NCI-H510A treated with DMSO at 0.1 percent for 48 hours (cell line): ENCODE results near the gene RBBP8NL.

Source experiments
- DNase-seq: peaks from one replicate; lab custom pipeline; 2025; lab: John Stamatoyannopoulos, UW

RBBP8NL gene

DNA sequence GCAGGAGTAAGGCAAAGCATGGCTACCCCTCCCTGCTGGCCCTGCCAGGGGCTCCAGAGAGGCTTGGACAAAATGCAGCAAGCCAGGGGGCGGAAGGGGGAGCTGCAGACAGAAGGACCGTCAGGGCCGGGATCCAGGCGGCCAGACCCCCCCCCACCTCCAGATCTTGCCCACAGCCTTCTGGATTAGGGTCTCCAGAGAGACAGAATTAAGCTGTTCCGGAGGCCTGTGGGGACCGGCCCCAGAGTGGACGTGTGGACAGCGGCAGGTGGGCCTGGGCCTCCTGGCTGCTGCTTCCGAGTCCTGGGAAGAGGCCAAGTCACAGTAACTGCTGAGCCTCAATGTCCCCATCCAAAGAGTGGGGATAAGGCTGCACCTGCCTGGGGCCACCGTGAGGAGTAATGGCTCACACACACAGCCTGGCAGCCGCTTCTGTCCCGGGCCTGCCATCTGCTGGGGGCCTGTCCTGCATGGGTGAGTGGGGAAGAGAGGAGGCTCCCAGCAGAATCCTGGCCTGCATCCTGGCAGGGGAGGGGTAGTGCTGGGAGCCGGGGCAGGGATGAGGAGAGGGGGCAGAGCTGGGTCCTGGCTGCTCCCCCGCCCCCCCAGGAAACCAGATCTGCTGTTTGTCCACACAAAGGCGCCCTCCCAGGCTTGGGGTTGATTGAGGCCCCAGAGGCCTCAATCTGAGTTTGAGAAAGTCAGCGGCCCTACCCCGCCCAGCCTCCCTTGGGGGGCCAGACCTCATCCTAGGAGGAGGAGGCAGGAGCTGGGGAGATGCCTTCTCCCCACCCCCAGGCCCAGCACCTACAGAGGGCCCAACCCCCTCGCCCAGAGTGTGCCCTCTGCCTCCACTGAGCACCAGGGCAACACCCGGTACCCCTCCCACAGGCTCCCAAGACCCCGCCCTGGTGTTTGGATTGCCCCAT lies 64.1 kb downstream of the RBBP8NL start:
- no peak for DNase-seq

DNA sequence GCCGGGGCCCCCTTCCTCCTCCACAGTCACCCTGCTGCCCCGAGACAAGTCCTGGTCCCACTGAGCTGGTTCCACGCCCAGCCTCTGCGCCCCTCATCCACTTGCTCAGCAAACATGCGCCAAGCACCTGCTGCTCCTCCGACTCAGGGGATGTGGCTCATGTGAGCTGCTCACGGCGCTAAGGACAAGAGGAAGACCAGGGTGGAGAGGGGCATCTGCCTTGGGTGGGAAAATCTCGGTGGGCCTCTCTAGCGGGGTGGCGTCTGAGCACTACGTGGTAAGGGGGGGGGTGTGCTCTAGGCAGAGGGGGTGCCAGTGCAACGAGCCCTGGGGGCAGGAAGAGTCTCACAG lies 64.8 kb downstream of the RBBP8NL start:
- DNase-seq, result no peak

DNA sequence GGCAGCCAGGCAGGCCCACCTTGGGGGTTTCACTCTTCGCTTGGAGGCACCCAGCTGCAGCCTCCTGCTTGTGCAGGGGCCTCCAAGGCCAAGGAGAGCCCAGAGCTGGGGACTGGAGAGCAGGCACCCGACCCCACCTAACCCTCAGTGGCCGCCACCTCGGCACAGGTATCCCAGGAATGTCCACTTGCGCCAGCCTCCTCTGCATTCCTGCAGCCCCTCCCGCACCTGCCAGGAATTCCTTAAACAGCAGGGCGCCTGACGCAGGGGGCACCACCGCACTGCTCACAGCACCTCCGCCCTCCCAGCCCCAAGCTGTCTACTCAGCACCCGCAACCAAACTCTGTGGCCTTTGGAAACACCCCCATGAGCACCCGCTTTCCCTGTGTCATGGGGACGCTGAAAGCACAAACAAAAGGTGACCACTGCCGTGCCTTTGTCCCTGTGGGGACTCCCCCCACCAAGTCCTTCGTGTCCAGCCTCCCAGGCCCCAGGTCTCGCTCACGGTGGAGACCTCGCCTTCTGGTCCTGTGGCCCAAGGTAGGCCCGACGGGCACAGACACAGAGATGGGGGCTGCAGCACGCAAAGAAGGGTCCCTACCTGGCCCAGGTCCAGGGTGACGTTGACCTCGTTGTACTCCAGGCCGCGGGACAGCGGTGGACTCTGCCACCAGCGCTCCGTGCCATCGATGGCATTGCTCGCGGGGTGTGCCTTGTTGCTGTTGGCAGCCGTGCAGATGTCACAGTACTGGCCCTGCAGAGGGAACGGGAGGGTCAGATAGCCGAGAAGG lies 65.3 kb downstream of the RBBP8NL start:
- DNase-seq, result no peak

DNA sequence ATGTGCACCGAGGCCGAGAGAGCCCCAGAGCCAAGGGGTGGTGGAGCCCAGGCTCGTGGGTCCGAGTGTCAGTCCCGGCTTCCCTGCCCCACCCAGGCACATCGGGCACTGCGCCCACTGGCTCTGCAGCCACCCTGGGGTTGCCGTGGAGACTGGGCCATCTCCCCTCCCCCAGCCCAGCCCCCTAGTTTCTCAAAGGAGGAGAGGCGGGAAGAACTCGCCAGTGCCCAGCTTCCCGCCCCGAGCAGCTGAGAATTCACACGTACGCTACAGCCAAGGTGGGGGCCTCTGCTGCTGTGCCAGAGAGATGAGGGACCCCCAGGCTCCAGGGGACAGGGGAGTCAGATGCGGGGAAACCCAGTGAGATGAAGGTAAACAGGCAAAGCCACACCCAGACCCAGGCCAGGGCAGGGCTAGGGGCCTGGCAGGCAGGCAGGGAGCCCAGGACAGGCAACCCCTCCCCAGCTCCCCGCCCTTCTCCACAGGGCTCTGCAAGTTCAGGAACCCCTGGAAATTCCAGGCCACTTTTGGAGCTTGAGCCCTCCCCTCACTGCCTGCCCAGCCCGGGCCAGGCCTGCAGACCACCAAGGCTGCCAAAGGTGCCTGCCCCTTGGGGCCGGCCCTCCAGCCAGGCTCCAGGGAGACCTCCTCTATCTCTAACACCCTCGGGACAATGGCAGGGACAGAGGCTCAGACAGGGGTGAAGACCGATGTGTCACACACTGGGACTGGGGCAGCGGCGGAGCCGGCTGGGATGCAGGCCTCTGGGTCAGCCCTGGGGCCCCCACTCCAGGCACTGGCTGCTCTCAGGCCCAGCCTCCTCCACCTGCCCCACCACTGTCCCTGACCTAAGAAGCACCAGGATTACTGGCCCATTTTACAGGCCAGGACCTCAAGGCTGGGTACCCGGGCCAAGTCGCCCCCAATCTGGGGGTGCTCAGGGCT lies 66.2 kb downstream of the RBBP8NL start:
- no peak for DNase-seq
